Right atrium auricular region (tissue), 2 donors: ENCODE results near the gene PRRX1. TPM values are rescaled to one million over a fixed set of nuclear protein-coding genes. Genes with fewer than 3 reads are reported as not detected.

Source experiments
- DNase-seq: peaks from one replicate; pipeline ENCODE4 v3.0.0-alpha.2; 2019; ENCODE audit warnings: low spot score
- H3K27ac ChIP-seq, 2 donors: fragments of 200-600 bp; sonication (generic); 1 replicate in 1 of 2; 2 replicates in 1 of 2; pipeline ENCODE4 v1.5.1; 2016 to 2019
- H3K27me3 ChIP-seq, 2 donors: fragments of 200-600 bp; sonication (generic); one replicate each; pipeline versions ENCODE4 v1.5.1 to v1.6.0; 2017 to 2019
- H3K36me3 ChIP-seq: fragments of 200-600 bp; sonication (generic); one replicate; pipeline ENCODE4 v1.5.1; 2016
- H3K4me1 ChIP-seq, 2 donors: fragments of 200-600 bp; sonication (generic); one replicate each; pipeline versions ENCODE4 v1.5.1 to v1.6.0; 2017 to 2019
- H3K4me3 ChIP-seq, 2 donors: fragments of 200-600 bp; sonication (generic); 1 replicate in 1 of 2; 2 replicates in 1 of 2; pipeline ENCODE4 v1.5.1; 2017 to 2019; ENCODE audit warnings: mild to moderate bottlenecking in 1 of 2, moderate library complexity in 1 of 2
- H3K9me3 ChIP-seq, 2 donors: fragments of 200-600 bp; sonication (generic); one replicate each; pipeline ENCODE4 v1.5.1; 2019
- CTCF ChIP-seq, 2 donors: fragments of 200-600 bp; sonication (generic); IDR thresholded peaks; one replicate each; pipeline ENCODE4 v1.5.1; 2019; ENCODE audit warnings: antibody characterized with exemption in 2 of 2
- total RNA-seq, 2 donors: library from RNA; depleted of rRNA; stranded (reverse); fragments of >200 nt; gene quantifications; one replicate each; pipeline ENCODE4 v1.1.0, GENCODE V29; 2016

Gene PRRX1
- total RNA-seq, 2 donors from 2014 or later, result 23.9 to 55.1 TPM

- TF ChIP-seq CTCF (IDR thresholded peaks at IDR 0.05), result no peak
- H3K27ac ChIP-seq, result no peak overlapping the region
- H3K36me3 ChIP-seq, result no peaks in the 10 kb centered on the region
- H3K4me3 ChIP-seq, result no peak overlapping the region
- no peaks in the 10 kb centered on the region for H3K27me3 ChIP-seq
- H3K4me1 ChIP-seq, result no peaks in the 10 kb centered on the region
- no peaks in the 10 kb centered on the region for H3K9me3 ChIP-seq
- DNase-seq, result no peak
These were observed 105.8 kb downstream of the PRRX1 start for GRCh38 chr1:170769691-170770090.

- no peak for TF ChIP-seq CTCF (IDR thresholded peaks at IDR 0.05)
- no peak overlapping the region for H3K27ac ChIP-seq
- no peak for DNase-seq
These were observed 106.3 kb downstream of the PRRX1 start for GRCh38 chr1:170770254-170770653.

GRCh38 chr1:170776252-170776651 lies 112.3 kb downstream of the PRRX1 start:
- Histone ChIP-seq H3K36me3 (no peaks in the 10 kb centered on the region), H3K4me1 (no peaks in the 10 kb centered on the region), H3K9me3 (no peaks in the 10 kb centered on the region), H3K27ac (no peak overlapping the region), H3K4me3 (no peak overlapping the region), H3K27me3 (no peaks in the 10 kb centered on the region)
- TF ChIP-seq CTCF (IDR thresholded peaks at IDR 0.05), result no peak
- DNase-seq, result no peak

More at GRCh38 chr1:170770254-170770653, 106.3 kb downstream of the PRRX1 start:
- H3K36me3 ChIP-seq, result no peaks in the 10 kb centered on the region
- H3K9me3 ChIP-seq, result no peaks in the 10 kb centered on the region
- no peak overlapping the region for H3K4me3 ChIP-seq
- no peaks in the 10 kb centered on the region for H3K4me1 ChIP-seq
- no peaks in the 10 kb centered on the region for H3K27me3 ChIP-seq

GRCh38 chr1:170776777-170777176 lies 112.8 kb downstream of the PRRX1 start:
- DNase-seq, result no peak
- no peak for TF ChIP-seq CTCF (IDR thresholded peaks at IDR 0.05)
- no peaks in the 10 kb centered on the region for H3K36me3 ChIP-seq
- no peak overlapping the region for H3K4me3 ChIP-seq
- H3K27ac ChIP-seq, result no peak overlapping the region
- no peaks in the 10 kb centered on the region for H3K27me3 ChIP-seq
- no peaks in the 10 kb centered on the region for H3K9me3 ChIP-seq
- no peaks in the 10 kb centered on the region for H3K4me1 ChIP-seq

Other genes with a start within 250 kb of the PRRX1 start
- 1 to 10 TPM; 4.9 to 9.2 TPM for gene GORAB, start 132.0 kb upstream of the PRRX1 start, total RNA-seq